Stimulated activated CD8-positive, alpha-beta memory T cell treated with anti-CD3 and anti-CD28 coated beads, Interleukin-2, amount 100 ng/mL, for 1 hour (primary cell): ENCODE results near the gene ATP13A4.

Experiments
- DNase-seq, 2 donors: peaks; one replicate each; pipeline ENCODE4 v3.0.0-alpha.2; 2020; ENCODE audit warnings: low read depth in 2 of 2

ATP13A4 gene

DNA sequence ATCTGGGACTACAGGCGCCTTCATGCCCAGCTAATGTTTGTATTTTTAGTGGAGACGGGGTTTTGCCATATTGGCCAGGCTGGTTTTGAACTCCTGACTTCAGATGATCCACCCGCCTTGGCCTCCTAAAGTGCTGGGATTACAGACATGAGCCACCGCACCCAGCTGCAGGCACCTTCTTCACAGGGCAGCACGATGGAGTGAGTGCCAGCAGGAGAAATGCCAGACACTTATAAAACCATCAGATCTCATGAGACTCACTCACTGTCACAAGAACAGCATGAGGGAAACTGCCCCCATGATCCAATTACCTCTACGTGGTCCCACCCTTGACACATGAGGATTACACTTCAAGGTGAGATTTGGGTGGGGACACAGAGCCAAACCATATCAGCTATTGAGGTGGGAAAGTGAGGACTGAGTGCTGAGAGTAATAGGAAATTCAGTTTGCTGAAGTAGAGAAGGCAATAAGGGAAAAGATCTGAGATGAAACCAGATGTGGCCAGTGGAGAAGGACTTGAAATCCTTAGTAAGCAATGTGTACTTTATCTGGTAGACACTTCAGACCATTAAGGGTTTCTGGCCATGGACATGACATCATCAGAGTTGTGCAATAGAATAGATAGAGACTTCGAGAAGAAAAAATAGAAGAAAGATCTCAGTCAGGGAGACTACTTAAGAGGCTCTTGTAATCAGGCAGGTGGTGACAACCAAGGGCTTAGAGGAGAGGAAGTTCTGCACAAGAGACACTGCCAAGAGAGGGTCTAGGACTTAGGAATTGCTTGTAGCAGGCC is 158.0 kb downstream of the ATP13A4 start:
- no peak for DNase-seq

DNA sequence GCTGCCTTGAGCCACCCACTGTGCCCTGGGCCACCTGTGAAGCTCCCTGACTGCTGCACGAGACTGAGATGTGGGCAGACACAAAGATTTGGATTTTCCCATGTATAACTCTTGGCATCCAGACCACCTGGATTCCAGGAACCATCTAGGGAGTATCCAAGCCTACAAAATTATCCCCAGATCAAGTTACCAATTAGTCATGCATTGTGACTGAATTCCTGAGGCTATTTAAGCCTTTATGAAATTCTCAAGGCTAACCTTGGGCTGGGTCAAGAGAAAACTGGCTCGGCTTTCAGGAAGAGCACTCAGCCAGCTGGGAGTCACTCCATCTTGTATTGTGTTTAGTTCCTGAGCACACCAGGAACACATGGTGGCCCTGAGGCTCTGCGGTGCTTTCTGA is 162.8 kb downstream of the ATP13A4 start:
- no peak for DNase-seq

DNA sequence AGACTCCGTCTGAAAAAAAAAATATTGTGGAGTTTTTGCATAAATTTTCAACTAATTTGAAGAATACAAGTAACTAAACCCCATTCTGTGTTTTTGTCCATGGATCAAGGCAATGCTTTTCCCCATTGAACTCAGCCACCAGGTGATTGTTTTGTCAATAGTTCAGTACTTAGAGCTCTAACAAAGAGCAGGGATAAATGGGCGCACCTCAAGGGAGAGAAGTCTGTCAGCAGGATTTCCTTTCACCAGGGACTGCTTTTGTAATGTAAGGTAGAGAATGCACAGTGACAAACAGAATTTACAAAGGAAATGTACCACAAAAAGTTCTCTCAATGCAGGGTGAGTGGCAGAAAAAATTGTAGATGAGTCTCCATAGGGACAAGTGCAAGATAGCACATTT is 165.4 kb downstream of the ATP13A4 start:
- no peak for DNase-seq

DNA sequence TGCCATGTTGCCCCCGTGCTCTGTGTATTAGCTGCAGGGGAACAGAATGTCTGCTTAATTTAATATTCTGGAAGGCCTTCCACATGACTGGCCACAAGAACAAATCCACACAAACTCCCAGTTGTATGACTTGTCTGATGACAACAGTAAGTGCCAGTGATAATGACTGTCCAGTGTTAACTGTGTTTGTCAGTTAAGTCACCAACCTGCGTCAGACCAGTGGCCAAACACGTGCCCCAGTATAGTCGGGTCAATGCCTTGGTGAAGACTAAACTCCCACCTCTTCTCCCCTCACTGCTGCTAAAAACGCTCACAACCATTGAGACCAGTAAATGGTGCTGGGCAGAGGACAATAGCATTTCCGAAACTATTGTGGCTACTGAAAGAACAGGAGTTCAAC is 166.3 kb downstream of the ATP13A4 start:
- no peak for DNase-seq

DNA sequence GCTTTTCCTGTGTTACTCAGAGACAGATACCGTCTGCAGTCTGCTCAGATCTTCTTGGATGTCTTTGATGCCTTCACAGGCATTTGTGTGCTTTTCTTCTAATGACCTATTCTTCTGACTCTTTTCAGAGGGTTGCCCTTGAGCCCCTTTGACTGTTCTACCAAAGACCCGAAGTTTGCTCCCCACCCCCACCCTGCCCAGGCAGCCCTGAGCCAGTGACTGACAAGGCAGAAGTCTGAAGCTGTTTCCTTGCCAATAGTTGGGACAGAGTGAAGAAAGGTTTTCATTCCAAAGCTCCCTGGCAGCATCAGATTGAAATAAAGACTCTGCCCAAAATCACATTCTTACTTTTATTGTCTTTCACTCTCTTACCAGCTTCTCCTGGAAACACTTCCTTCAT is 167.1 kb downstream of the ATP13A4 start:
- DNase-seq: no peak

DNA sequence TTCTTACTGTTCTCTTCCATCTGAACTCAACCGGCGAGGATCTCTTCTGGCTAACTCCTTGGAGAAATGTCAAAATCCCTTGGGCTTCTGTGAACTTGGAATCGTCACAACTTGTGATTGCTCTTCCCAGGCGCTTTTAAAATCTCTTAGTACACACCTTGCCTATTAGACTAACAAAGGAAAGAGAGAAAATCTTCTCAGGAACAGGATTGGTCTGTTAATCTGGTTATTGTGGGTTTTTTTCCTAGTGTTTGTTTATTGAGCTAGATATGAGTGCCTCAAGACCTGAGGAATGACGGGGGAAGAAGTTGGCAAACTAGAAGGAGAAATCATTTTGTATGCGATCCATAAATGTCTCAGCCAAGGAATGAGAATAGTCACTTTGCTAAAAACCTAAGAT is 176.0 kb downstream of the ATP13A4 start, which contains the start of gene ATP13A5:
Gene ATP13A5 (minus strand): TSS at position 48 of the 400 bp plus-strand sequence. CDS start 28 bp downstream, at position 20.
- no peak for DNase-seq

DNA sequence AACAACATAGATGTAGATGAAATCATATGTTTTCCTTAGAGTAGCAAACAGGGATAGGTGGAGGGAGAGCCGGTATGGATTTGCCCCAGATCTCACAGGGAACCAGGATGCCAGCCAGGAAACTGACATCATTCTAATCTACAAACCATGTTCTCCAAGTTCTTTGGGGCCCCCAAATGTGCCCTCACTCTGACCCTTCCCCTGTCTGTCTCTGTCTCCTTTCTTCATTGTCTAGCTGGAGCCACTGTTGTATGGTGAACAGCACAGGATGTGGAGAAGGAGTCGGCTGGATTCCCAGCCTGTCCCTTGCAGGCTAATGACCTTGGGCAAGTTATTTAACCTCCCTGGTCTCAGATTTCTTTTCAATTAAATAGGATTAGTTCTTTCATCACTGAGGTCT is 177.1 kb downstream of the ATP13A4 start:
- no peak for DNase-seq

DNA sequence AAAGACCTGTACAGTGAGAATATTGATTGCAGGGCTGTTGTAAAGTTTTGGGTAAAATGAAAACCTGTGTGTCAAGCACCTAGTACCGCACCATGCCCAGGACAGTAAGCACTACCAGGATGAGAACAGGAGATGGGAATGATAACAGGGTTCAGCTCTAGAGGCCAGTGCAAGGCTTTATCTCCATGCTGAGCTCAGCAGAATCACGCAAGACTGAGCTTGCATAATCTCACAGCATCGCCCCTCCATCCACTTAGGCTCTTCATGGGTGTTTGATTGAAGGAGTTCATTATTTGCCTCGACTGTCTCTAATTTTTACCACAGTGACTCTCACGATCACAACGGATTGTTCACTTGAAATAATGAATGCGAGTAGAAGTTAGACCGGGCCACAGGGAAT is 179.1 kb downstream of the ATP13A4 start:
- DNase-seq: no peak

DNA sequence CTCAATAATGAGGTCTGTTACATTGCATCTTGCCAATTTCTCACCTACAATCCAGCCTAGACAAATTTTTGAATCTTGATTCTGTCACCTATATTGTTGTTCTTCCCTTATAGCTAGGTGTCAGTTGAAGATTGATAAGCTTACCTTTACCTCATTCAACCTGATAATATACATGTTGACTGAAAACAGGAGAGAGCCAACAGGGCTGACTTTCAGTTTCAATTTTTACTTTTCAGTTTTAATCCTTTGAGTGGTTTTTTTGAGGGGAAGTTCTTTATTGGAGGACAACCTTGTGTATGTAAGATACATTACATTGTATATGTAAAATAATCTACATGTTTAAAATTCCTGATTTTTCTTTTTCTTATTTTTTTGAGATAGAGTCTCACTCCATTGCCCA is 181.9 kb downstream of the ATP13A4 start:
- no peak for DNase-seq

DNA sequence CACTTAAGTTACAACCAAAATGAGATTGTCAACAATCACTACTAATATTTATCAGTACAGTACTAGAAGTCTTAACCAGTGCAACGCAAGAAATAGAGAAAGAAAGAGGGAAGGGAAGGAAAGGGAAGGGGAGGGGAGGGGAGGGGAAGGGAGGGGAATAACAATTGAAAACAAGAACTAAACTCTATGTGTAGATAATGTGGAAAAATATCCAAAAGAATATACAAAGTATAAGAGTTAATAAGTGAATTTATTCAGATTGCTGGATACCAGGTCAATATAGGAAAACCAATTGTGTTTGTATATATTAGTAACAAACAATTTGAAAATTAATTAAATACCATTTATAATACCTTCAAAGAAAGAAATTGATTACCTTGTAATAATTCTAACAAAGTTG is 186.8 kb downstream of the ATP13A4 start:
- no peak for DNase-seq

DNA sequence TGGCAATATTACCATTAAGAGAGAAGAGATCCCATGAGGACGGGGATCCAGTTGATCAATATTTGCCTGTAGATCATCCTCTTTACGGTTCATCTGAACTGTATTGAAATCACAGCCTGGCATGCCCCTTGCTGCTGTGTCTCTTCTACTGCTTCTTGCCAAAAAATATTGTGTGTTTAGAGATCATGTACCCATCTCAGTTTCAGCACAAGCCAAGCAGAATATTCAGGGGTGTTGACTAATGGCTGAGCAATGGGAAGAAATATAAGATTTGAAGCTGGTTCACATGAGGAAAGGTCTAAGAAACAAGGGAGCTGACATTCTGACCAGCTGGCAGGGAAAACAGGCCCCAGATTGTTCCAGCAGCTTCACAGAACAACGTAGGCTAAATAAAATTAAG is 197.4 kb downstream of the ATP13A4 start:
- DNase-seq: no peak

DNA sequence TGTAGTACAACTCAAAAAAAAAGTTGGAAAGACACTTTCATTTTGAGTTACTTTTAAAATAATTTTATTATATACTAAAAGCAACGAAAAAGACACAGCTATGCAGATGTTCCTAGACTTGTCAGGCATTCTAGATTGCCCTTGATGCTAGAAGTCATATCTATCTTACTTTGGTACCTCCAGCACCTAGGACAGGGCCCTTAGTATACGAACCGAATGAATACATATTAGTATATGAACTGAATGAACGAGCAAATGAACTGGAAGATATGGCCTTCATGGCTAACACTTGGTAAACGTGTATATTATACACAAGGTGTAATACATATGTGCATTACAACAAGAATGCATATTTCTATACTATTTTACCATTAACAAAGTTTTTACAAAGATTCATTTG is 200.3 kb downstream of the ATP13A4 start:
- no peak for DNase-seq
